HFF-Myc (cell line): ENCODE results near the gene BTBD18.

Experiments
- DNase-seq: peaks from one replicate; pipeline ENCODE4 v3.0.0-alpha.2; 2011; ENCODE audit warnings: low read depth; ENCODE audit errors: extremely low read depth
- H3K4me3 ChIP-seq: replicated peaks from 2 replicates; pipeline ENCODE4 v1.5.1; 2011; ENCODE audit warnings: low read depth, mild to moderate bottlenecking, control low read depth, low read length
- TF ChIP-seq, protein P1 (sequence below): IDR thresholded peaks from 2 replicates; pipeline ENCODE4 v1.5.1; 2012; ENCODE audit warnings: mild to moderate bottlenecking, low read depth, low read length, control low read depth; ENCODE audit errors: missing control alignments

Gene BTBD18

DNA sequence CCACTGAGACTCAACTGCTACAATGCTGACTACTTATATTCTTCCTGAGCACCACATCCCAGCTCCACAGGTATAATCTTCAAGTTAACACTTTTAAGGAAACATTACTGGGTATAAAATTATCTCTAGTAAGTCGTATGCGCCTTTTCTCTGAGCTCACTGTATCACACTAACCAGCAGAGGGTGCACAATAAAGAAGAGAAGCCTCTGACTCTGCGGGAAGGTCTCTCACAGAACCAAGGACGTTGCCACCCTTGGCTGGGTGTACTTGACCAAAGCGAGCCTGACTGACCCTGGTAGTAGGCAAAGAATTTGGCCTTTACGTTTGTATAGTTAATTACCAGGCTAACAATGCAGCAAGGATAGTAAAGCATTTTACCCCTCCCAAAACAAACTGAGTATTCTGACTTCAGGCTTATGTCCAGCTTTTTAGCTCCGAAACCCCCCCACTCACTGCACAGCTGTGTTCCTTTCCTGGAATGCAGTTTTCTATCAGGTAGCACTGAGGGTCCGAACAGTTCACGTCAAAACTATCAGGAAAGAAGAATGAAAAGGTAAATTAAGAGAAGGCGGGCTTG lies at the start of gene BTBD18:
Gene BTBD18 (minus strand): TSS at position 144 of the 578 bp plus-strand sequence. CDS start 631 bp downstream, outside the sequence.
- no peak for DNase-seq
- no peak within 1 kb of the TSS for H3K4me3 ChIP-seq
- TF ChIP-seq, protein P1, sequence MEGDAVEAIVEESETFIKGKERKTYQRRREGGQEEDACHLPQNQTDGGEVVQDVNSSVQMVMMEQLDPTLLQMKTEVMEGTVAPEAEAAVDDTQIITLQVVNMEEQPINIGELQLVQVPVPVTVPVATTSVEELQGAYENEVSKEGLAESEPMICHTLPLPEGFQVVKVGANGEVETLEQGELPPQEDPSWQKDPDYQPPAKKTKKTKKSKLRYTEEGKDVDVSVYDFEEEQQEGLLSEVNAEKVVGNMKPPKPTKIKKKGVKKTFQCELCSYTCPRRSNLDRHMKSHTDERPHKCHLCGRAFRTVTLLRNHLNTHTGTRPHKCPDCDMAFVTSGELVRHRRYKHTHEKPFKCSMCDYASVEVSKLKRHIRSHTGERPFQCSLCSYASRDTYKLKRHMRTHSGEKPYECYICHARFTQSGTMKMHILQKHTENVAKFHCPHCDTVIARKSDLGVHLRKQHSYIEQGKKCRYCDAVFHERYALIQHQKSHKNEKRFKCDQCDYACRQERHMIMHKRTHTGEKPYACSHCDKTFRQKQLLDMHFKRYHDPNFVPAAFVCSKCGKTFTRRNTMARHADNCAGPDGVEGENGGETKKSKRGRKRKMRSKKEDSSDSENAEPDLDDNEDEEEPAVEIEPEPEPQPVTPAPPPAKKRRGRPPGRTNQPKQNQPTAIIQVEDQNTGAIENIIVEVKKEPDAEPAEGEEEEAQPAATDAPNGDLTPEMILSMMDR: peak; percentile 42

DNA sequence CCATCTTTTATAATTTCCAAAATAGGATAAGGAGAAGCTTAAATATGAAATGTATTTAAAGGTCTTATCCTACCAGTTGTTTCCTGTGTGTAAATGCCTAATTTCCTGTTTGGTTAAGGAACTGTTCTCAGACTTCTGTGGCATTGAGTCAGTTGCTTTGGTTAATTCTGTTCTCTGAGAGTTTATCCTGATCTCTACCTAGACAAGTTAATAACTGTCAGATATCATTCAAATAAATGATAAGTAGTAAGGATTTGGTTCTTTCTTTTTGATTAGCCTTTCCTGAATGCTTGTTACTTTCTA lies 49.5 kb upstream of the BTBD18 start:
- DNase-seq: no peak
- TF ChIP-seq, protein P1: no peak
- no peak overlapping the region for H3K4me3 ChIP-seq

DNA sequence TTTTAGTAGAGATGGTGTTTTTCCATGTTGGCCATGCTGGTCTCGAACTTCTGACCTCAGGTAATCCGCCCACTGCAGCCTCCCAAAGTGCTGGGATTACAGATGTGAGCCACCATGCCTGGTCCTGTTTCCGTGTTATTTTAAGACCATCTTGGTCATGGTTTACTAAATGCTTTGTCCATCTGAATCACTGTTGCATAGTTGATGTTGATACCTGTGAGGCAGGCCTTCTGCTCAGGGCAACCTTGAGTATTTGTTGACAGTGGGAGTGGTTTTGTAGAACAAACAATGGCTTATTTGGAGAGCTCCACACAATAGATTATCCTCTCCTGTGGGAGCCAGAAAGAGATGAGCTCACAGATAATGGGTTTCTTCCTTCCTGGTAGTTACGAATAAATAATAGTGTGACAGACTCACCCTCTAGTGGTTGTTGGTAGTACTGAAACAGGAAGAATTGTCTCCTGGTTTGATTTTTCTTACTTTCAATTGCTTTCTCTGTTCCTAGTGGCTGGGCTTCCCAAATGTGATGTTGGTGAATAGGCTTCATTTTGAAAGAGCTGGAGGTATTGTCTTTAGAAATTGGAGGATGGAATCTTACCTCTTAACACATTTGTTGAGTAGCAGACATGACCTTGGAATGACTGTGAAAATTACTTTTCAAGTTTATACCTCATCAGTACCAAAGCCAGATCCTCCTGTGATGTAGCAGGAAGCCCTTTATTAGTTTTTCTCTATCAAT lies 49.0 kb upstream of the BTBD18 start:
- peak; percentile 62 for DNase-seq
- TF ChIP-seq, protein P1: peak; percentile 65
- H3K4me3 ChIP-seq: no peak overlapping the region

GRCh38 chr11:57798905-57799559 lies 47.4 kb upstream of the BTBD18 start:
- no peak overlapping the region for H3K4me3 ChIP-seq
- TF ChIP-seq, protein P1: no peak
- DNase-seq: peak; percentile 56

- DNase-seq: no peak
- no peak overlapping the region for H3K4me3 ChIP-seq
- TF ChIP-seq, protein P1: no peak
Observed at GRCh38 chr11:57793351-57794115, 41.9 kb upstream of the BTBD18 start.

DNA sequence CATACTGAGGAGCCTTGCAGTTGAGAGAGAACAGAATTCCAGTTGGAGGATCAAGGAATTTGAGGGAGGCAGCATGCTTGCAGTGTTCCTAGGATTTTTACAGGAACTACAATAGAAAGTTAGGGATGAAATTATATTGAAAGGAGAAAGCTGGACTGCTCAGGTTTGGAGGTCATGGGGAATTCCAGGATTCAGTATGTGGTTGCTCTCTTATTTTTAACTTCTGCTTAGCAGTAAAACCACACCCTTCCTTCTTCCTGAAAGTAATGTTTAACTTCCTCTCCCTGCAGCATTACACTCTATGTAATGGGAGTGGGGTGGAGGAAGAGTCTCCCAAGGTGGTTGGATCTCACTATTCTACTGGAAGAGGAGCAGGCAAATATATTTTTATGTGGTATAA lies 41.3 kb upstream of the BTBD18 start:
- no peak for DNase-seq
- no peak overlapping the region for H3K4me3 ChIP-seq
- TF ChIP-seq, protein P1: no peak
